Endothelial cell (in vitro differentiated cells): ENCODE measurements around the gene PRELID3B. TPM values are rescaled to one million over a fixed set of nuclear protein-coding genes. Genes with fewer than 3 reads are reported as not detected.
"Not testable (repeated sequence)": the region's sequence is repeated elsewhere in the genome, so short reads cannot be mapped to it uniquely, and the experiment has no call there.

Experiments used
- DNase-seq: peaks from one replicate; pipeline ENCODE4 v3.0.0; 2021; ENCODE audit warnings: low spot score
- H3K27ac Mint-ChIP-seq: one replicate; pipeline ENCODE4 v1.8.0; 2021; ENCODE audit warnings: mixed read lengths, inconsistent platforms; ENCODE audit not compliant: unreplicated experiment
- H3K27me3 Mint-ChIP-seq: one replicate; pipeline ENCODE4 v1.8.0; 2021; ENCODE audit warnings: mild to moderate bottlenecking, moderate library complexity, mixed read lengths, inconsistent platforms; ENCODE audit not compliant: unreplicated experiment
- H3K36me3 Mint-ChIP-seq: one replicate; pipeline ENCODE4 v1.8.0; 2021; ENCODE audit warnings: mild to moderate bottlenecking, low read depth, mixed read lengths, inconsistent platforms; ENCODE audit not compliant: unreplicated experiment
- H3K4me1 Mint-ChIP-seq: one replicate; pipeline ENCODE4 v1.8.0; 2021; ENCODE audit warnings: mild to moderate bottlenecking, mixed read lengths, inconsistent platforms; ENCODE audit not compliant: unreplicated experiment
- H3K4me3 Mint-ChIP-seq: one replicate; pipeline ENCODE4 v1.8.0; 2021; ENCODE audit warnings: mild to moderate bottlenecking, mixed read lengths, inconsistent platforms; ENCODE audit not compliant: unreplicated experiment
- H3K9me3 Mint-ChIP-seq: one replicate; pipeline ENCODE4 v1.8.0; 2021; ENCODE audit warnings: mixed read lengths, inconsistent platforms; ENCODE audit not compliant: unreplicated experiment
- total RNA-seq: library from RNA; stranded (reverse); fragmentation: NEBNext Ultra II Directional; extraction: Animal tissue kit (Norgen Biotek cat#: 25700); gene quantifications from one replicate; pipeline ENCODE4 v1.2.1, GENCODE V29; 2021; ENCODE audit not compliant: unreplicated experiment
- TF ChIP-seq, protein P1 (sequence below): fragments of 200-600 bp; sonication (generic); IDR thresholded peaks from one replicate; pipeline ENCODE4 v1.5.0; 2021; ENCODE audit warnings: antibody characterized with exemption; ENCODE audit not compliant: unreplicated experiment

PRELID3B gene
- total RNA-seq, 1 donor from 2014 or later = 40.2 TPM

DNA sequence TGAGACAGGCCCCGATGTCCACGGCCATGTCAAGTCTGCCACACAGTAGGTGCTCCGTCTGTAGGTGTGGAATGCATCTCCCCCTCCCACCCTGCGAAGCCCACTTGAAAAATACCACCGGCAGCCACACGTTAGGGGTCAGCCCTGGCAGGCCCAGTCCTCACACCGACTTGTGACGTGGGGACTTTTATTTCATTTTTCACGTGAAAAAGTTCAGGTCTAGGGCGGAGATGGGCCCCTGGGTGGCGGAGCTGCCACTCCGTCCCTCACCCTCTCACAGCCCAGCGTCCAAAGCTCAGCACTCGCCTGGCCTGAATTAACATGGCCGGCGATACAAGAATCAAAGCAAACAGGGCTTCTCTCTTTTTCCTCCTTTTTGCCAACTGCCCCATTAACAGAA lies 27.2 kb downstream of the PRELID3B start:
- TF ChIP-seq, protein P1, sequence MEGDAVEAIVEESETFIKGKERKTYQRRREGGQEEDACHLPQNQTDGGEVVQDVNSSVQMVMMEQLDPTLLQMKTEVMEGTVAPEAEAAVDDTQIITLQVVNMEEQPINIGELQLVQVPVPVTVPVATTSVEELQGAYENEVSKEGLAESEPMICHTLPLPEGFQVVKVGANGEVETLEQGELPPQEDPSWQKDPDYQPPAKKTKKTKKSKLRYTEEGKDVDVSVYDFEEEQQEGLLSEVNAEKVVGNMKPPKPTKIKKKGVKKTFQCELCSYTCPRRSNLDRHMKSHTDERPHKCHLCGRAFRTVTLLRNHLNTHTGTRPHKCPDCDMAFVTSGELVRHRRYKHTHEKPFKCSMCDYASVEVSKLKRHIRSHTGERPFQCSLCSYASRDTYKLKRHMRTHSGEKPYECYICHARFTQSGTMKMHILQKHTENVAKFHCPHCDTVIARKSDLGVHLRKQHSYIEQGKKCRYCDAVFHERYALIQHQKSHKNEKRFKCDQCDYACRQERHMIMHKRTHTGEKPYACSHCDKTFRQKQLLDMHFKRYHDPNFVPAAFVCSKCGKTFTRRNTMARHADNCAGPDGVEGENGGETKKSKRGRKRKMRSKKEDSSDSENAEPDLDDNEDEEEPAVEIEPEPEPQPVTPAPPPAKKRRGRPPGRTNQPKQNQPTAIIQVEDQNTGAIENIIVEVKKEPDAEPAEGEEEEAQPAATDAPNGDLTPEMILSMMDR = no peak
- DNase-seq = no peak
- no peaks in the 10 kb centered on the region for H3K9me3 Mint-ChIP-seq
- H3K36me3 Mint-ChIP-seq = peaks cover 4% of the 10 kb centered on the region
- H3K27me3 Mint-ChIP-seq = peaks cover 13% of the 10 kb centered on the region
- no peak overlapping the region for H3K4me3 Mint-ChIP-seq
- peaks cover 47% of the 10 kb centered on the region for H3K4me1 Mint-ChIP-seq
- no peak overlapping the region for H3K27ac Mint-ChIP-seq

DNA sequence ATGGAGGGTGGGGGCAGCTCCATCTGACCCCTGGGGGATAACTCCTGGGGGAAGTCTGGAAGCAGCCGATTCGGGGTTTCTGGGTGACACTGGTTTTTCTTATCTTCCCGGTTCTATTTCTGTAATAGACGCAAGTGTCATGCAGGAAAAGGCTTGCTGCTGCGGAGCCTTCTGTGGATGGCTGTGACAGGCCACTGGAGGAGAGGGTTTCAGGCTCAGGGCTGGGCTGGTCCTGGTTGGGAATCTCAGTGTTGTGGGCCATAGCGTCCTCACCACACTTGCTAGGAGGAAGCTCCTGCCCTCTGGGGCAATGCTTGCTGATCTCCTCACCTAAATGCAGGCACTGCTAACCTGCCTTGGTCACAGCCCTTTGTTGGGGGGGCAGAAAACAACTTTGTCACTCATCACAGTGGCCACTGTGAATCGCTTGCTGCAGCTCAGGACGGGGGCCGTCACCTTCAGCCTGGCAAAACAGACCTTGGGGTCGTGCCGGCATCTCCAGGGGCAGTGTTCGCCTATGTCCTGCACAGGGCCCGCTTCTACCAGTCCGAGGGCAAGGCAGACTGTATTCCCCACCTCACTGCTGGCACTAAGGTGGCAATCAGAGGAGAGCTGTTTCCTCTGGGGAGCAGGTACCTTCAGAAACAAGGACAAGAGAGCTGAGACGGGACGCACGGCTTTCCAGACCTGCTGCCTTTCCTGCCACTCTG lies 27.8 kb downstream of the PRELID3B start:
- peaks cover 14% of the 10 kb centered on the region for H3K27me3 Mint-ChIP-seq
- H3K36me3 Mint-ChIP-seq = peaks cover 4% of the 10 kb centered on the region
- peak overlapping the region; percentile 42 for H3K27ac Mint-ChIP-seq
- no peak for DNase-seq
- H3K4me1 Mint-ChIP-seq = peaks cover 53% of the 10 kb centered on the region
- no peaks in the 10 kb centered on the region for H3K9me3 Mint-ChIP-seq
- TF ChIP-seq, protein P1 = no peak
- H3K4me3 Mint-ChIP-seq = no peak overlapping the region

DNA sequence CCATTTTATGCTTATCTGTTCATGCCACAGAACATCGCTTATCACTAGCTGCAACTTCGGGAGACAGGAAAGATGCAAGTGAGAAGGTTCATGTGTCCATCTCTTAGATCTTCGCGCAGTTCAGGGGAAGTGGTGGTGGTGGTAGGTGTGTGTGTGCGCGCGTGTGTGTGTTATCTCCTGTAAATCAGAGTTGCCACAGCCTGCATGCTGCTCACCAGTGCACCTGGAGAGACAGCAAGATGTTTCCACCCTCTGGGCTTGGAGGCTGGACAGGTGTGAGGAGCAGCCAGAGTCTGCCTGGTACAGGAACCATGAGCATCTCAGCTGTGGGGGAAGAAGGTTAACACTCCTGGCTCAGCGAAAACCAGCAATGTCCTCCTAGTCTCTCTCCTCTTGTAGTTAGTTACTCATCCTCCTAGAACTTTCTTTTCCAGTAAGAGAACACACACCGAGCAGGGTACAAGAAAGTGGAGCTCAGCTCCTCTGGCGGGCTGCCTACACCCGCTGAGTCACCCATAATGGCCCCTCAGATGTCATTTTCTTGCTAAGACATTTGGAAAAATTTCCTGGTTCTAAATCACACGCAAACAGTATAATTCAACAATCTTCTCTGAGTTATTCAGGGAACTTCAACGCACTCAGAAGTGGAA lies 28.5 kb downstream of the PRELID3B start:
- peaks cover 15% of the 10 kb centered on the region for H3K27me3 Mint-ChIP-seq
- H3K27ac Mint-ChIP-seq = peak overlapping the region; percentile 86

DNA sequence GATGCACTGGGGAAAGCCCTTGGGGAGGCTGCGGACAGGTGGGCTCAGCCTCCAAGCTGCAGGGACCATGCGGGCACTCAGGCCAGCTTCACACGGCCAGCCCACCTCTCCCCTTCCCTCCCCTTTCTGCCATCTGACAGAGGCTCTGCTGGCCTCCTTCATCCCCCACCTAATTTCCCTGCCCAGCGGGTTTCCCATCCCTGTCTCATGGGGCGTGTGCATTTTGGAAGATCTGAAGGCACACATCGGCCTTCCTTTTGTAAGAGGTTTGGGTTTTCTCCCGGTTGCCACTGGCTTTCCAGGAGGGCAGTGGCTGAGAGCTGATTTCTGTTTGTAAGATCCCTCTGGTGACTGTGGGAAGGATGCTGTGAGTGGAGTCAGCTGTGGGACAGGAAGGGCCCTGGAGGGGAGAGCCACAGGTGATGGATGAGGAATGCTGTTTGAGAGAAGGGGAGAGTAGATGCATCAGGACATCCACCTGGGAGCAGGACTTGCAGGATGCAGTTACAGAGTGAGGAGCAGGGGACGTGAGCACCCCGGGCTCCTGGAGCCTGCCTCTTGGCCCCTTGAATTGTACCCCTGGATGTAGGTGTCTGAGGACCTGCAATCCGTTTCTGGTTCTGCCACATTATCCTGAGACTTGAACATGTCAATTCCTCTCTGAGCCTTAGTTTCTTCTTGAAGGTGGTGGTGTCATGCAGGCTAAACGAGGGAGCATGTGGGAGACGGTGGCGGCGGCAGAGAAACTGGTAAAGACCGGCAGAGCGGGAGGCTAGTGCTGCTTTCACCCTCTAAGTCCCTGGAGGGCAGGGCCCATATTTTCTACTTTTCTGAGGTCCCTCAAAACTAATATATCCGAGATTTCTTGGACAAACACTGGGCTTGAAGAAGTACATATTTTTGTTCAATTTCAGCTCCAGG lies 29.3 kb downstream of the PRELID3B start:
- Mint-ChIP-seq H3K27me3 (peaks cover 14% of the 10 kb centered on the region), H3K36me3 (peaks cover 4% of the 10 kb centered on the region), H3K4me1 (peaks cover 64% of the 10 kb centered on the region), H3K4me3 (no peak overlapping the region), H3K9me3 (no peaks in the 10 kb centered on the region), H3K27ac (peak overlapping the region; percentile 100)
- DNase-seq = no peak
- TF ChIP-seq, protein P1 = no peak

More for the DNA sequence above, 28.5 kb downstream of the PRELID3B start:
- Mint-ChIP-seq H3K36me3 (peaks cover 4% of the 10 kb centered on the region), H3K4me3 (no peak overlapping the region), H3K4me1 (peaks cover 61% of the 10 kb centered on the region), H3K9me3 (no peaks in the 10 kb centered on the region)
- TF ChIP-seq, protein P1 = no peak
- DNase-seq = no peak

DNA sequence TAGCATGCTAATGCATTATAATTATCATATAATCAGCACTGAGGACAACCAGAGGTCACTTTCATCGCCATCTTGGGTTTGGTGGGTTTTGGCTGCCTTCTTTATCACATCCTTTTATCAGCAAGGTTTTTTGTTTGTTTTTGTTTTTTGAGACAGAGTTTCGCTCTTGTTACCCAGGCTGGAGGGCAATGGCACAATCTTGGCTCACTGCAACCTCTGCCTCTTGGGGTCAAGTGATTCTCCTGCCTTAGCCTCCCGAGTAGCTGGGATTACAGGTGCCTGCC lies 30.8 kb downstream of the PRELID3B start:
- not testable (repeated sequence) for H3K9me3 Mint-ChIP-seq, DNase-seq, H3K36me3 Mint-ChIP-seq
- Mint-ChIP-seq H3K27me3 (peaks cover 14% of the 10 kb centered on the region), H3K27ac (peak overlapping the region; percentile 100), H3K4me3 (peak overlapping the region; percentile 75), H3K4me1 (peaks cover 51% of the 10 kb centered on the region)
